NCI-H1436 (cell line): ENCODE data around the gene MED13L.

Experiments
- DNase-seq: peaks from one replicate; lab custom pipeline; 2025; lab: John Stamatoyannopoulos, UW

The MED13L gene

DNA sequence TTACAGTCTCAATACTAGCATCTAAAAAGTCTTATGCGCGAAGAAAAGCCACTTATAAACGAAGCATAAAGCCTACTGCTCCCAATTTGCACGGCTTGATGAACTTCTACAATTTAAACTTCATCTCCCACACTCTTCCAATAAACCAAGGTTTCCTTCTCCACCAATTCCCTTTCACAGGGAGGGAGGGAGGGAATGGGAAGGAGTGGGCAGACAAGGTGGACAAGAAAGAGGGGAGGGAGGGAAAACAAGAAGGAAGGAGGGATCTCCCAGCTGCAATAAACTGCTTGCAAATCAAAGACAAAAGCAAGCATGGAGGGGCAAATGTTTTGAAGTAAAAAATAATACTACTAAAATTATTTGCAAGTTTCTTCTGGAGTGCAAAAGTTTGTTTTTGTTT lies 64.5 kb downstream of the MED13L start:
- DNase-seq, result no peak

- DNase-seq, result no peak
These were observed 66.7 kb downstream of the MED13L start for GRCh38 chr12:116210762-116211161.

- DNase-seq, result no peak
These were observed 67.4 kb downstream of the MED13L start for GRCh38 chr12:116210131-116210530.

- DNase-seq, result no peak
These were observed 68.0 kb downstream of the MED13L start for GRCh38 chr12:116209503-116209902.

DNA sequence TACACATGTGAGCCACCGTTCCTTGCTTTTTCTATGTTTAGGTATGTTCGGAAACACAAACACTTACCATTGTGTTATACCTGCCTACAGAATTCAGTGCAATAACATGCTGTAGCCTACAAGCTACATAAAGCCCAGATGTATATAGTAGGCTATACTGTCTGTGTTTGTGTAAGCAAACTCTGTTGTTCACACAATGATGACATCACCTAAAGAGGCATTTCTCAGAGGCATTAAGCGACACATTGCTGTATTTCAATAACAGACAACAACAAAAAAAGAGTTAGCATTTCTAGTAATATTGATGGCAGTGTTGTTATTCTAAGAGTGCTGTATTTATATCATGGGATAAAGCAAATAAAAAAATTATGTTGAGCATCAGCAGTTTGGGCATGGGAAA lies 70.2 kb downstream of the MED13L start:
- DNase-seq, result no peak

DNA sequence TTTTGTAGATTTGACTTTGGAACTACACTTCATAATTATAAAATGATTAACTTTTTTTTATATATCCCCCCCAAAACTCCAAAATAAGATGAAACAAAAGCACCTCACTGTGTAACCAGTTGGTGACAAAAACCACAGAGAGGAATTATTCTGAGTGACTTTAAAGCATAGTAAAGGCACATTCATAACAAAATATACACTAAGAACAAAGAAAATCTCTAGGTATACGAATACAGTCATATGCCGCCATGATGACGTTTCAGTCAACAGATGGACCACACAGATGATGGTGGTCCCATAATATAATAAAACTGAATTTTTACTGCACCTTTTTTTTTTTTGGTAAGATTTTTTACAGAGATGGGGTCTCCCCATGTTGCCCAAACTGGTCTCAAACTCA lies 70.7 kb downstream of the MED13L start:
- DNase-seq, result no peak

GRCh38 chr12:116204785-116205184 lies 72.7 kb downstream of the MED13L start:
- no peak for DNase-seq

GRCh38 chr12:116204169-116204568 lies 73.3 kb downstream of the MED13L start:
- no peak for DNase-seq

DNA sequence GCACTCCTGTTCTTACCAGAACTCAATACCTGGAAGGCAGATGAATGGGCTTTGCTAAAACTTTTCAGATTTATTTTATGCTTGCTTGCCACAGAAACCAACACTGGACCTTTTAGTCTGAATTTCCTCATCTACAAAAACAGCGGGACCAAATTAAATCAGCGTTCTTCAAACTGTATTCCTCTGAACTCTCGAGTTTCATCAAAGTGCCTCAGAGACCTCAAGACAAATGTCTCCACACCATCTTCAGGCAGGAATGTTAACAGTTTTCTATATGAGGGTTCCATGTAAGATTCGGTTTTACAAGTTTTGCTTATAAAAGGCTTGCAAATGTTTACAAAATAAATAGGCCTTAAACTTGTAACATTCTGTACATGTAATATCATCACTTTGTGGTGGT lies 74.6 kb downstream of the MED13L start:
- DNase-seq, result no peak

DNA sequence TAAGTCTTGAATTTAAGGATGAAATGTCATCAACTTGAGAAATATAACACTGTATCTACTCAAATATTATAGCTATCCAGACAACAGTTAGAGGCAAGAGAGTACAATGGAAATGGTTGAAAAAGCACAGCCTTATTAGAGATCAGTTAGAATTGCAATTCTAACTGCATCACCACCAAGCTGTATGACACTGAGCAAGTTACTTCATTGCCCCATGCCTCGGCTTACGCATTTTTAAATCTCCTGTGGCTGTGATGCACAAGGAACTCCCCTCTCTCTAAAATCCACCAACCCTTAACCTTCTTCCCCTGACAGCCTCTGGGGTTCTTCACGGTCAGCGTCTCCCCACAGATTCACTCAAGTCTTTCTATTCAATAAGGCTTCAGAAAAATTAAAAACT lies 75.1 kb downstream of the MED13L start:
- DNase-seq, result no peak

GRCh38 chr12:116201908-116202307 lies 75.6 kb downstream of the MED13L start:
- no peak for DNase-seq

- DNase-seq, result no peak
These were observed 76.1 kb downstream of the MED13L start for GRCh38 chr12:116201359-116201758.

DNA sequence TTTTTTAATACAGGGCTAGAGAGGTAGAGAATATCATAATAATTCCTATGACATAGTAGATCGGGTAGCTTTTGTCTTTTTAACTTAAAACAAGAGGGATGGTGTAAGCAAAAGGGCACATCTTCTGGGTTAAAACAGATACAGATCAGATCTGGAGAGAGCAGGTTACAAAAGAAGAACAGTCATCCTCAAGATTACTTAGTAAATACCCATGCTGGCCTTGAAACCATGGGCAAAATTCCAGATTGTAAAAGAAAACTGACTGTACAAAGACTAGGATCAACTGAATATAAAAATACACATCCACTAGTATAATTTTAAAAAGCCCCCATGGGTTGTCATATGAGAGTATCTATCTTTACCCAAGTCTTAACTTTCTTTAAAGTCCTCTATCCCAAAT lies 76.7 kb downstream of the MED13L start:
- DNase-seq, result no peak

DNA sequence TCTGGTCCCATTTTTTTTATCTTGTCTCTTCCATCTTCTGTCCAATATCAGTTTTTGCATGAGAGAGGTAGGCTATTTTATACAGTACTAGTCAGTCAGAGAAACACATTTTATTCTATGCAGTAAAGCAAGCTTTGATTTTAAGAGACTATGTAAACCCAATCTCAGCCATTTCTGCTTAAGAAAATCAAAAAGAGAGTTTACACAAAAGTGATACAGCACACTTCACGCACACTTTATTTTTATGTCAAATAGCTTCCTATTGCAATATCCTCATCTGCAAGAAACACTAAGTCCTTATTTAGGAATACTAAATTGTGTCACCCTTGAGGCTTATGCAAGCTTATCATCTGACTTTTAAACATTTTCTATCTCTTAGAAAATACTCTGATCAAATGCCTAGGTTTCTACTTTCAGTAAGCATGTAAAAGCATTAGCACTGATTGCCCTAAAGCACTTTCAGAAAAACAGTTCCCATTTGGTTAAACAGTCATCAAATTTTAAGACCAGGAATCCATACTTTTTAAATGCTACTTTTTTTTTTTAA lies 78.3 kb downstream of the MED13L start:
- no peak for DNase-seq

DNA sequence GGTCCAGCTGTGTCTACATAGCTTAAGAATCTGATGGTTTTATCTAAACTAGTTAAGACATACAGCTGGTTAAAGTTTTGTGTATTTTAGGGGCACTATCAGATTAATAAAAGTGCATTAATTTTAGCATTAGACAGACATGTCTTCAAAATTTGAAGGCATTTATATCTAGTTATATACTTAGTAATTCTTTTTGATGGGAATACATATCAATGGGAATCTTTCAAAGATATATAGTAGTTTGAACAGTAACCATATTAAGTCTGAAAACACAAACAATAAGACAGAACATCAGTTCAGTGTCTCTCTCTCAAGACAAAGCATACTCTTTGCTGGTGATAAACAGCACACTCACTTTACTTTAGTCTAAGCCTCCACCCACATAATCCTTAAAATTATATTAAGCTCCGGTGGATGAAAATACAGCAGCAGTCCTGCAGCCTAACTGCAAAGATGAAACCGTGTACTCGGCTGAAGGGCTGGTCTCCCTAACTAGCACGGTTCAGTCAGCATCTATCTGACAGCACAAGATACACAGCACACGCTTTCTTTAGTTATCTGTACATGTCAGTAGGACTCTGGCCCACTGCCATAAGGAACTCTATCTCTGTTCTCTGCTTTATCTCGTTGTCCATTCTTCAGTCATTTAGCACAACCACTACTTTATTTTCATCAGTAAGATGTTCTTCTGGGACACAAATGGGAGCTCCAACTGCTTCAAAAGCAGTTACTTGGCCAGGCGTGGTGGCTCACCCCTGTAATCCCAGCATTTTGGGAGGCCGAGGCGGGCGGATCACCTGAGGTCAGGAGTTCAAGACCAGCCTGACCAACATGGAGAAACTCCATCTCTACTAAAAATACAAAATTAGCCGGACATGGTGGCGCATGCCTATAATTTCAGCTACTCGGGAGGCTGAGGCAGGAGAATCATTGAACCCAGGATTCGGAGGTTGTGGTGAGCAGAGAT lies 80.5 kb downstream of the MED13L start:
- no peak for DNase-seq

DNA sequence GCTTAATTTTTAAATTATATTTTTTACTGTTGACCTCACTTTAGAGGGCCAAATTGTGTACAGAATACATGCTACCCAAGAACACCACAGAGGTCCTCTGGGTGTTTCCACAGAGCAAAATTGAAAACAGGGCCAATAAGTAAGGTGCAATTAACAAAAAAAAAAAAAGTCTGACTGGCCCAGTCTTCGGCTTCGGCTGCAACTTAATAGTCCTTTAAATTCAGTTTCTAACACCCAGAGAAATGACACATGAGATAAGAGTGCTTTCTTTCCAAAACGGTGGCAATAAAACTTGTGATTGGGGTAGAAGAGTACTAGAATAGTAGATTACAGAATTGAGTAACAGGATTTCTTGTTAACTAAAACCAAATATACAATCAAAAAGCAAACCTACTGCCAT lies 81.3 kb downstream of the MED13L start:
- no peak for DNase-seq

GRCh38 chr12:116194935-116195431 lies 82.5 kb downstream of the MED13L start:
- no peak for DNase-seq

GRCh38 chr12:116189692-116190091 lies 87.8 kb downstream of the MED13L start:
- DNase-seq, result no peak

DNA sequence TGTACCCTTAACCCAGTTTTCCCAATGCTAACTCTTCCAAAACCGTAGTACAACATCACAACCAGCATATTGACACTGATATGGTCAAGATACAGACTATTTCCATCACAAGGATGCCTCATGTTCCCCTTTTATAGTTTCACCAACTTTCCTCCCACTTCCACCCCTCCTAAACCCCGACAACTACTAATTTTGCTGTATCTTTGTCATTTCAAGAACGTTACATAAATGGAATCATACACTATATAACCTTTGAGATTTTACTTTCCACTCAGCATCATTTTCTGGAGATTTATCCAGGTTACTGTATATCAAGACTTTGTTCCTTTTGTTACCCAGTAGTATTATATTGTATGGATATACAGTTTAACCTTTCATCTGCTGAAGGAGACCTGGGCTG lies 88.9 kb downstream of the MED13L start:
- no peak for DNase-seq

GRCh38 chr12:116187151-116187511 lies 90.4 kb downstream of the MED13L start:
- DNase-seq, result no peak

GRCh38 chr12:116186482-116187150 lies 90.9 kb downstream of the MED13L start:
- no peak for DNase-seq

GRCh38 chr12:116184763-116185162 lies 92.7 kb downstream of the MED13L start:
- DNase-seq, result no peak

DNA sequence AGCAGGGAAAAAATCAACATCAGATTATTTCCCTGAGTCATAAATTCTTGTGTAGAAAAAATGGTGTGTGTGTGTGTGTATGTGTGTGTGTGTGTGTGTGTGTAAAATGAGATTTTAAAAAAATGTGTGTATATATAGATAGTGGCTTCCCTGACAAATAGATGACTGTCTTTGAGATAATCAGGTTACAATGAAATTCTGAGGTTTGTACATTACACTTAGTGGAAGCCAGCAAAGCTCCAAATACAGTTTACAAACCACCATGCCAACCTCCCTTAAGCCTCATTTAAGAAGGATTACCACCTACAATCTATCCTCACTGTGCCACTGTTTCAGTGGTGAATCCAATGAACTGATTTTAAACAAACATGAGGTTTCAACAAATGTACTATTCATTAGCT lies 93.8 kb downstream of the MED13L start:
- DNase-seq, result no peak
